ENCODE results near the gene HDGFL2. TPM values are rescaled to one million over a fixed set of nuclear protein-coding genes. Genes with fewer than 3 reads are reported as not detected.

HDGFL2 gene
- total and polyA plus RNA-seq, 4 donors = 36.5 to 47.0 (median 38.8) TPM

DNA sequence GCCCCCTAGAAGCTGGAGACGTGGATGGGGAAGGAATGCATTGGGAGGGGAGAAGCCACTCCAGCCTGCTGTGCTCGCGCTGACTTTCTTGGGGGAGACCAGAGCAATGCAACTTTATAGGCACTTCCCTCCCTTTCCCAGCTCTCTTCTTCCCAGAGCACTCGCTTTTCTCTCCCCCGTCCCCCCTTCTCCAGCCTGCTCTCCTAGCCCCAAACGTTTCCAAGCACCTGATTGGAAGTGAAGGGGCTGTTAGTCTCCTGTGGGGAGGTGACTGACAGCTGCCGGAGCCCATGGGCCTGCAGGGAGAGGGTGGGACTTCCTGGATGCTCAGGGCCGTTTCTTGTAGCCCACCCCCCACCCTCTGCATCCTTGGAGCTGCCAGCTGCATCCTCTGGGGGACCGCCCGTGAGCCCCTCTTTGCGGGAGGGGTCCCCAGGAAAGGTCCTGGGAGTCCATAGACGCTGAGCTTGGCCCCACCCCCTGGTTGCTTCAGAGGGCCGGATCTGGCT lies 2.5 kb downstream of the HDGFL2 start:
- Histone ChIP-seq H3K36me3 (ENCODE audit: control insufficient read depth in 4 of 4, insufficient read depth in 4 of 4, low read length in 4 of 4) (peaks cover 0 to 16% (median 7%) of the 10 kb centered on the region in 4 donors), H3K27me3 (ENCODE audit: control insufficient read depth in 3 of 3, insufficient read depth in 3 of 3, low read length in 2 of 3) (no peaks in the 10 kb centered on the region), H3K4me3 (no peak overlapping the region), H3K9me3 (ENCODE audit: control insufficient read depth in 4 of 4, insufficient read depth in 3 of 4, low read length in 3 of 4) (no peaks in the 10 kb centered on the region), H3K27ac (ENCODE audit: low read depth in 1 of 2, low read length in 1 of 2) (no peak overlapping the region), H3K9ac (ENCODE audit: insufficient read depth in 1 of 2, low read length in 2 of 2) (no peak overlapping the region), H3K4me1 (ENCODE audit: control insufficient read depth in 5 of 5, insufficient read depth in 5 of 5, low read length in 5 of 5) (peaks cover 0 to 17% (median 8%) of the 10 kb centered on the region in 5 donors)
- DNase-seq = peak; percentile 54 to 66 (median 62)
- ATAC-seq (ENCODE audit: insufficient read depth, low FRiP score) = no peak
- no peak for TF ChIP-seq CTCF (IDR thresholded peaks at IDR 0.05; ENCODE audit: control extremely low read depth, extremely low read depth)
- WGBS, 2 donors = 12 to 29% methylated on average over 13 of the region's 13 CpGs

DNA sequence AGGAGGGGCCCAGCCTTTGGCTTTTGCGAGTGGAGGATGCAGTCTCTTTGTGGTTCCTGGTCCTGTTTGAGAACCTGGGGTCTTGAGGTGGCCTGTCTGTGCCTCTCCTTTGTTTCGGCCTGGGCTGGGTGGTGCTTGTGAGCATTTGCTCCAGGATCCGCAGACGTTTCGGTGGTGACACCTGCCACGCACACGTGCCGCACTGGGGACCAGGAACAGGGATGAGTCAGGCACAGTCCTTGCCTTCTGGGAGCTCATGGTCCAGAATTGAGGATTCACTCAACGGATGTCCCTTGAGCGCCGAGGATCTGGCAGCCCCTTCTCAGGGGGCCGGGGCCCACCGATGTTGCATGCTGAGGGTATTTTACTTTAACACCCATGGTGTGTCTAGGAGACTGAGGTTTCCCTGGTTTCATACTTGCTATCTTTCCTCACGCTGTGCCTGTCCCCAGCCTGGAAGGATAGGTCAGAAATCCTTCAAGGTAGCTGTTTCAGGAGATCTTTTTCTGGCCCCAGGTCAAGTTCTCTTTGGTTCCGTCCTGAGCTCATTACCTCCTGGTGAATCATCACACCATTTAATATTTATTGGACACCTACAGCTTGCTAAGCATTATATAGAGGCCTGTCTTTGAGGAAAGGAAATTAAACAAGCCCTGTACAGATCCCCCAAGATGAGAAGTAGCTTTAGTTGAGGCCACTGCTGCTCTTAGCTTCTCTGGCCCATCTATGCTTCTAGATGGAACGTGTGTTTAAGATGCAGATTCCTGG lies 5.1 kb downstream of the HDGFL2 start:
- no peak for ATAC-seq (ENCODE audit: insufficient read depth, low FRiP score)
- peaks cover 0 to 20% (median 7%) of the 10 kb centered on the region in 4 donors for H3K36me3 ChIP-seq (ENCODE audit: control insufficient read depth in 4 of 4, insufficient read depth in 4 of 4, low read length in 4 of 4)
- peaks cover 0 to 17% (median 8%) of the 10 kb centered on the region in 5 donors for H3K4me1 ChIP-seq (ENCODE audit: control insufficient read depth in 5 of 5, insufficient read depth in 5 of 5, low read length in 5 of 5)

DNA sequence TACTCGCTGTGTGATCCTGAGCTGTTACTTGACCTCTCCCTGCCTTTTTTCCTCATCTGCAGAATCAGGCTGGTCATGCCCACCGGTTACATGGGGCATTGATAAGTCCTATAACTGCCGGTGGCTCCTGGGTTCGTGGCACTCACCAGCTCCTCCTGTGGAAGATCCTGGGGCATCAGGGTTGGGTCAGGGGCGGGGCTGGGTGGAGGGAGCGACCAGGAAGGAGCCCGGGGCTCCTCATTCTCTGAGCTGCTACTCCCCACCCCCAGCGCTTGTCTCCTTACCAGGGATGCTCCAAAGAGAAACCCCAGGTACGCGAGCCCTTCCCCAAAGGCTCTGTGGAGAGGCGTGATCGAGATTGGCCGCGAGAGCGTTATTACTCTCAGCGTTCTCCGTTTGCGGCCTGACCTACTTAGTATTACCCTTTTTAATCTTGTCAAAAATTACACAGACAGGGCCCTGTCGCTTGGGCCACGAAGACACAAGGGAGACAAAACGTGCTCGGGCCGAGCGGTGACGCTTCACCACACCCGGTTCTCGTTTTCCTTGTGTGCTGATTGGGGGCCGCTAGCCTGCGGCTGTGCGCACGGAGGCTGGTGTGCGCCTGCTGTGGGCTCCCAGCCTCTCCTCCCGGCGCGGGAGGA lies 10.7 kb downstream of the HDGFL2 start:
- H3K27ac ChIP-seq (ENCODE audit: low read depth in 1 of 2, low read length in 1 of 2) = no peak overlapping the region
- H3K9ac ChIP-seq (ENCODE audit: insufficient read depth in 1 of 2, low read length in 2 of 2) = no peak overlapping the region
- H3K27me3 ChIP-seq (ENCODE audit: control insufficient read depth in 3 of 3, insufficient read depth in 3 of 3, low read length in 2 of 3) = no peaks in the 10 kb centered on the region
- peaks cover 0 to 32% (median 6%) of the 10 kb centered on the region in 4 donors for H3K36me3 ChIP-seq (ENCODE audit: control insufficient read depth in 4 of 4, insufficient read depth in 4 of 4, low read length in 4 of 4)
- no peak for DNase-seq
- H3K4me1 ChIP-seq (ENCODE audit: control insufficient read depth in 5 of 5, insufficient read depth in 5 of 5, low read length in 5 of 5) = no peaks in the 10 kb centered on the region
- ATAC-seq (ENCODE audit: insufficient read depth, low FRiP score) = no peak
- no peak overlapping the region for H3K4me3 ChIP-seq
- no peaks in the 10 kb centered on the region for H3K9me3 ChIP-seq (ENCODE audit: control insufficient read depth in 4 of 4, insufficient read depth in 3 of 4, low read length in 3 of 4)
- 94 to 95% methylated on average over 35 of the region's 35 CpGs for WGBS, 2 donors
- no peak for TF ChIP-seq CTCF (IDR thresholded peaks at IDR 0.05; ENCODE audit: control extremely low read depth, extremely low read depth)

More for the DNA sequence above, 5.1 kb downstream of the HDGFL2 start:
- Histone ChIP-seq H3K27me3 (ENCODE audit: control insufficient read depth in 3 of 3, insufficient read depth in 3 of 3, low read length in 2 of 3) (no peaks in the 10 kb centered on the region), H3K27ac (ENCODE audit: low read depth in 1 of 2, low read length in 1 of 2) (no peak overlapping the region), H3K9ac (ENCODE audit: insufficient read depth in 1 of 2, low read length in 2 of 2) (no peak overlapping the region), H3K4me3 (no peak overlapping the region), H3K9me3 (ENCODE audit: control insufficient read depth in 4 of 4, insufficient read depth in 3 of 4, low read length in 3 of 4) (no peaks in the 10 kb centered on the region)
- no peak for DNase-seq
- TF ChIP-seq CTCF (IDR thresholded peaks at IDR 0.05; ENCODE audit: control extremely low read depth, extremely low read depth) = no peak
- WGBS, 2 donors = 87 to 91% methylated on average over 16 of the region's 16 CpGs

Measured in lung (tissue), 12 donors.